ENCODE results near the gene GBP3.
"Not testable (repeated sequence)": the region's sequence is repeated elsewhere in the genome, so short reads cannot be mapped to it uniquely, and the experiment has no call there.

The GBP3 gene

GRCh38 chr1:89022167-89022959, at the start of gene GBP3:
GBP3 (minus strand) TSS chr1:89022866; CDS start chr1:89020721, 2,145 bp downstream.
- Mint-ChIP-seq H3K4me1 (ENCODE audit: low read depth) (peaks cover 20% of the 10 kb centered on the region), H3K27ac (peak within 1 kb of the TSS; percentile 67), H3K4me3 (peak within 1 kb of the TSS; percentile 84), H3K27me3 (no peaks in the 10 kb centered on the region), H3K9me3 (peaks cover 5% of the 10 kb centered on the region), H3K36me3 (ENCODE audit: low read depth) (peaks cover 29% of the 10 kb centered on the region)
- intact Hi-C loops (cut with micrococcal nuclease): no loop called here

GRCh38 chr1:89070509-89070908, 47.8 kb upstream of the GBP3 start:
- Mint-ChIP-seq H3K36me3 (ENCODE audit: low read depth) (no peaks in the 10 kb centered on the region), H3K4me3 (no peak overlapping the region), H3K9me3 (peaks cover 13% of the 10 kb centered on the region), H3K27me3 (peaks cover 4% of the 10 kb centered on the region), H3K27ac (peak overlapping the region; percentile 80), H3K4me1 (ENCODE audit: low read depth) (peaks cover 11% of the 10 kb centered on the region)
- intact Hi-C loops (cut with micrococcal nuclease): no loop called here

GRCh38 chr1:89069951-89070350, 47.3 kb upstream of the GBP3 start:
- Mint-ChIP-seq H3K4me1 (ENCODE audit: low read depth) (peaks cover 11% of the 10 kb centered on the region), H3K27me3 (peaks cover 4% of the 10 kb centered on the region), H3K27ac (peak overlapping the region; percentile 80), H3K36me3 (ENCODE audit: low read depth) (no peaks in the 10 kb centered on the region), H3K9me3 (peaks cover 11% of the 10 kb centered on the region), H3K4me3 (peak overlapping the region; percentile 70)
- intact Hi-C loops (cut with micrococcal nuclease): no loop called here

GRCh38 chr1:89068291-89068690, 45.6 kb upstream of the GBP3 start:
- Mint-ChIP-seq H3K36me3 (ENCODE audit: low read depth) (no peaks in the 10 kb centered on the region), H3K27me3 (peaks cover 4% of the 10 kb centered on the region), H3K4me3 (no peak overlapping the region), H3K27ac (peak overlapping the region; percentile 6), H3K4me1 (ENCODE audit: low read depth) (peaks cover 25% of the 10 kb centered on the region), H3K9me3 (no peaks in the 10 kb centered on the region)
- intact Hi-C loops (cut with micrococcal nuclease): no loop called here

GRCh38 chr1:89065079-89065868, 42.6 kb upstream of the GBP3 start, which contains the start of gene GBP1:
GBP1 (minus strand) TSS chr1:89065208; CDS start chr1:89063234, 1,974 bp downstream.
- Mint-ChIP-seq H3K36me3 (ENCODE audit: low read depth) (peaks cover 2% of the 10 kb centered on the region), H3K27ac (peak within 1 kb of the TSS; percentile 76), H3K4me3 (peak within 1 kb of the TSS; percentile 72), H3K9me3 (no peaks in the 10 kb centered on the region), H3K27me3 (no peaks in the 10 kb centered on the region), H3K4me1 (ENCODE audit: low read depth) (peaks cover 21% of the 10 kb centered on the region)
- intact Hi-C loops (cut with micrococcal nuclease): no loop called here

- Mint-ChIP-seq H3K27ac (peak overlapping the region; percentile 76), H3K27me3 (no peaks in the 10 kb centered on the region), H3K36me3 (ENCODE audit: low read depth) (peaks cover 7% of the 10 kb centered on the region), H3K4me1 (ENCODE audit: low read depth) (peaks cover 15% of the 10 kb centered on the region), H3K9me3 (no peaks in the 10 kb centered on the region), H3K4me3 (peak overlapping the region; percentile 72)
- intact Hi-C loops (cut with micrococcal nuclease): no loop called here
Observed at GRCh38 chr1:89064632-89065031, 42.0 kb upstream of the GBP3 start.

- H3K4me1 Mint-ChIP-seq (ENCODE audit: low read depth): peaks cover 14% of the 10 kb centered on the region
- H3K36me3 Mint-ChIP-seq (ENCODE audit: low read depth): peaks cover 16% of the 10 kb centered on the region
- H3K27ac Mint-ChIP-seq: no peak overlapping the region
- no peaks in the 10 kb centered on the region for H3K27me3 Mint-ChIP-seq
- no peak overlapping the region for H3K4me3 Mint-ChIP-seq
- H3K9me3 Mint-ChIP-seq: no peaks in the 10 kb centered on the region
- intact Hi-C loops (cut with micrococcal nuclease): no loop called here
Observed at GRCh38 chr1:89063094-89063493, 40.4 kb upstream of the GBP3 start.

GRCh38 chr1:89060091-89060490, 37.4 kb upstream of the GBP3 start:
- Mint-ChIP-seq H3K4me1 (ENCODE audit: low read depth) (peaks cover 23% of the 10 kb centered on the region), H3K27me3 (no peaks in the 10 kb centered on the region), H3K36me3 (ENCODE audit: low read depth) (peaks cover 31% of the 10 kb centered on the region), H3K27ac (no peak overlapping the region), H3K4me3 (no peak overlapping the region), H3K9me3 (no peaks in the 10 kb centered on the region)
- intact Hi-C loops (cut with micrococcal nuclease): no loop called here

- peaks cover 22% of the 10 kb centered on the region for H3K4me1 Mint-ChIP-seq (ENCODE audit: low read depth)
- H3K36me3 Mint-ChIP-seq (ENCODE audit: low read depth): peaks cover 43% of the 10 kb centered on the region
- H3K9me3 Mint-ChIP-seq: no peaks in the 10 kb centered on the region
- no peaks in the 10 kb centered on the region for H3K27me3 Mint-ChIP-seq
- H3K27ac Mint-ChIP-seq: no peak overlapping the region
- intact Hi-C loops (cut with micrococcal nuclease): no loop called here
- H3K4me3 Mint-ChIP-seq: no peak overlapping the region
Observed at GRCh38 chr1:89051955-89052312, 29.3 kb upstream of the GBP3 start.

- H3K4me1 Mint-ChIP-seq (ENCODE audit: low read depth): peaks cover 19% of the 10 kb centered on the region
- peaks cover 38% of the 10 kb centered on the region for H3K36me3 Mint-ChIP-seq (ENCODE audit: low read depth)
- H3K27ac Mint-ChIP-seq: no peak overlapping the region
- no peaks in the 10 kb centered on the region for H3K27me3 Mint-ChIP-seq
- intact Hi-C loops (cut with micrococcal nuclease): no loop called here
- H3K9me3 Mint-ChIP-seq: no peaks in the 10 kb centered on the region
- no peak overlapping the region for H3K4me3 Mint-ChIP-seq
Observed at GRCh38 chr1:89051300-89051954, 28.8 kb upstream of the GBP3 start.

GRCh38 chr1:89050649-89051033, 28.0 kb upstream of the GBP3 start:
- Mint-ChIP-seq H3K4me3 (no peak overlapping the region), H3K4me1 (ENCODE audit: low read depth) (peaks cover 13% of the 10 kb centered on the region), H3K27me3 (no peaks in the 10 kb centered on the region), H3K9me3 (no peaks in the 10 kb centered on the region), H3K36me3 (ENCODE audit: low read depth) (peaks cover 32% of the 10 kb centered on the region), H3K27ac (peak overlapping the region; percentile 2)
- intact Hi-C loops (cut with micrococcal nuclease): no loop called here

- H3K9me3 Mint-ChIP-seq; H3K4me3 Mint-ChIP-seq; H3K27me3 Mint-ChIP-seq; intact Hi-C loops (cut with micrococcal nuclease): not testable (repeated sequence)
- H3K4me1 Mint-ChIP-seq (ENCODE audit: low read depth): peaks cover 13% of the 10 kb centered on the region
- peak overlapping the region; percentile 2 for H3K27ac Mint-ChIP-seq
- peaks cover 29% of the 10 kb centered on the region for H3K36me3 Mint-ChIP-seq (ENCODE audit: low read depth)
Observed at GRCh38 chr1:89049901-89050648, 27.4 kb upstream of the GBP3 start.

GRCh38 chr1:89049187-89049586, 26.5 kb upstream of the GBP3 start:
- peaks cover 20% of the 10 kb centered on the region for H3K36me3 Mint-ChIP-seq (ENCODE audit: low read depth)
- H3K27me3 Mint-ChIP-seq; H3K4me3 Mint-ChIP-seq; H3K9me3 Mint-ChIP-seq; intact Hi-C loops (cut with micrococcal nuclease); H3K27ac Mint-ChIP-seq: not testable (repeated sequence)
- H3K4me1 Mint-ChIP-seq (ENCODE audit: low read depth): peaks cover 13% of the 10 kb centered on the region
